GM12878 (cell line): ENCODE measurements around the gene MPDZ.

Experiments used
- BRCA1 ChIP-seq: IDR thresholded peaks from 2 replicates; pipeline ENCODE4 v1.6.1; 2011; ENCODE audit warnings: low read depth, low read length, improper control_type of control experiment
- CEBPB ChIP-seq, 2 experiments: fragments of 150-350 bp in 1 of 2; IDR thresholded peaks; 2 replicates each; pipeline ENCODE4 v1.6.1; 2012 to 2014; ENCODE audit warnings: low read depth in 2 of 2, low read length in 2 of 2, borderline replicate concordance in 1 of 2, inconsistent platforms in 1 of 2
- EZH2 ChIP-seq: IDR thresholded peaks from 2 replicates; pipeline ENCODE4 v1.6.1; 2012; ENCODE audit warnings: low read depth, mild to moderate bottlenecking, control low read depth, inconsistent platforms, low read length, borderline replicate concordance; ENCODE audit not compliant: control insufficient read depth
- TF ChIP-seq, protein P1 (sequence below), 3 experiments: IDR thresholded peaks in 2 of 3; conservative IDR thresholded peaks in 1 of 3; 2 replicates each; pipeline ENCODE4 v1.5.1; 2011; ENCODE audit warnings: low read depth in 3 of 3, low read length in 3 of 3, mild to moderate bottlenecking in 3 of 3, control low read depth in 2 of 3, moderate library complexity in 2 of 3, inconsistent platforms in 1 of 3, mixed read lengths in 1 of 3; ENCODE audit not compliant: control insufficient read depth in 2 of 3, insufficient read depth in 1 of 3; ENCODE audit errors: extremely low read depth in 1 of 3

DNA sequence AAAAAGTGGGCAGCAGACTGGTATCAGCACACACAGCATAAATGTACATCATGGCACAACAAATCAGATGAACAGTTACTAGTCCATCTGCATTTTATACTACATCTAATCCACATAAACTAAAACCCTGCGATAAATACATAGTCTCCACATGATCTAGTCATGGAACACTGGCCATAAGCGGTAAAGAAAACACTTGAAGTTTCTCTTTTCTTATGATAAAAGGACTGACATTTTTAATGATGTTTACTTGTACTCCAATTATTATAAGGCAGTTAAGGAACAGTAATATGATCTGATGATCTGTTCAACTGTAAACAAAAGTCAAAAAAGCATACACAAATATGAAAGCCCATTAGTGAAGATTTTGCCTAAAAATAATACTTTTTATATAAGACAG, 112.5 kb downstream of the MPDZ start:
- TF ChIP-seq CEBPB (IDR thresholded peaks at IDR 0.05; ENCODE audit: borderline replicate concordance in 1 of 2, low read depth in 2 of 2, low read length in 2 of 2), result no peak
- no peak for TF ChIP-seq EZH2
- no peak for TF ChIP-seq BRCA1
- TF ChIP-seq, protein P1, sequence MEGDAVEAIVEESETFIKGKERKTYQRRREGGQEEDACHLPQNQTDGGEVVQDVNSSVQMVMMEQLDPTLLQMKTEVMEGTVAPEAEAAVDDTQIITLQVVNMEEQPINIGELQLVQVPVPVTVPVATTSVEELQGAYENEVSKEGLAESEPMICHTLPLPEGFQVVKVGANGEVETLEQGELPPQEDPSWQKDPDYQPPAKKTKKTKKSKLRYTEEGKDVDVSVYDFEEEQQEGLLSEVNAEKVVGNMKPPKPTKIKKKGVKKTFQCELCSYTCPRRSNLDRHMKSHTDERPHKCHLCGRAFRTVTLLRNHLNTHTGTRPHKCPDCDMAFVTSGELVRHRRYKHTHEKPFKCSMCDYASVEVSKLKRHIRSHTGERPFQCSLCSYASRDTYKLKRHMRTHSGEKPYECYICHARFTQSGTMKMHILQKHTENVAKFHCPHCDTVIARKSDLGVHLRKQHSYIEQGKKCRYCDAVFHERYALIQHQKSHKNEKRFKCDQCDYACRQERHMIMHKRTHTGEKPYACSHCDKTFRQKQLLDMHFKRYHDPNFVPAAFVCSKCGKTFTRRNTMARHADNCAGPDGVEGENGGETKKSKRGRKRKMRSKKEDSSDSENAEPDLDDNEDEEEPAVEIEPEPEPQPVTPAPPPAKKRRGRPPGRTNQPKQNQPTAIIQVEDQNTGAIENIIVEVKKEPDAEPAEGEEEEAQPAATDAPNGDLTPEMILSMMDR (IDR thresholded peaks at IDR 0.05 in 2 of 3, conservative IDR thresholded peaks at IDR 0.05 in 1 of 3; ENCODE audit: control insufficient read depth in 2 of 3, extremely low read depth in 1 of 3, insufficient read depth in 1 of 3, low read depth in 3 of 3, low read length in 3 of 3), result no peak
